NCI-H1048 (cell line): ENCODE results near the gene BCL10.

ENCODE experiments used
- DNase-seq: peaks from one replicate; lab custom pipeline; 2025; lab: John Stamatoyannopoulos, UW

Gene BCL10

DNA sequence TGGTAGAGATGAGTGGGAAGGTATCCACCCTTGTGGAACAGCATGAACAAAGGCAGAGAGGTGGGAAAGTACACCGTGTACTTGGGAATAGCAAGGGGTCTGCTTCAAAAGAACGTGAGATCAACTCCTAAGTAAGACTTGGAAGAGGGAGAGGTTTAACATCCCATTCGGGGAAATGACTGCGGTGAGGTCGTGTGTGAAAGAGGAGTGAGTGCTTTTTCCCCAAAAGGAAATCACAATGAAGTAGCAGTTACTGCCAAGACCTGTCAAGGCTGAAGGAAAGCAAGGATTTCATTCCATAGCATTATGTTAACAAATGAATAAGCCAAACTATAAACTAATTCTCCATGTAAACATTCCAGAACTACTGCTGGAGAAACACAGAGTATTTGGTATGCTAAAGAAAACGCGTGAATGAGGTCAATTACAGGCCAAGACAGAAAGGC is 55.7 kb downstream of the BCL10 start:
- no peak for DNase-seq

GRCh38 chr1:85219853-85220610 is 56.4 kb downstream of the BCL10 start:
- no peak for DNase-seq

DNA sequence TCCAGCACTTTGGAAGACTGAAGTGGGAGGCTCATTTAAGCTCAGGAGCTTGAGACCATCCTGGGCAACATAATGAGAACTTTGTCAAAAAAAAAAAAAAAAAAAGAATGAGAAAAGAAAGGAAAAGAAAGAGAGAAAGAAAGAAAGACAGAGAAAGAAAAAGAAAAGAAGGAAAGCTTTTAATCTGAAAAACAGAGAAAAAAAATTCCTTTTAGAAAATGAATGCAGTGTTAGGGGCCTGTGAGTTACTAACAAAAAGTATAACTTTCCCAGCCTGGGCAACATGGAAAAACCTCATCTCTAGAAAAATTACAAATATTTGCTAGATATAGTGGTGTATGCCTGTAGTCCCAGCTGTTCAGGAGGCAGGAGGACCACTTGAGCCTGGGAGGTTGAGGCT is 59.7 kb downstream of the BCL10 start:
- DNase-seq: no peak
